ENCODE data around the gene MORN4. TPM values are rescaled to one million over a fixed set of nuclear protein-coding genes. Genes with fewer than 3 reads are reported as not detected.
A peak's percentile ranks its signal among the peaks of the same experiment; 100 is the strongest.

MORN4 gene
- total RNA-seq, 6 experiments from 2014 or later, result 0.69 to 3.9 (median 1.6) TPM

DNA sequence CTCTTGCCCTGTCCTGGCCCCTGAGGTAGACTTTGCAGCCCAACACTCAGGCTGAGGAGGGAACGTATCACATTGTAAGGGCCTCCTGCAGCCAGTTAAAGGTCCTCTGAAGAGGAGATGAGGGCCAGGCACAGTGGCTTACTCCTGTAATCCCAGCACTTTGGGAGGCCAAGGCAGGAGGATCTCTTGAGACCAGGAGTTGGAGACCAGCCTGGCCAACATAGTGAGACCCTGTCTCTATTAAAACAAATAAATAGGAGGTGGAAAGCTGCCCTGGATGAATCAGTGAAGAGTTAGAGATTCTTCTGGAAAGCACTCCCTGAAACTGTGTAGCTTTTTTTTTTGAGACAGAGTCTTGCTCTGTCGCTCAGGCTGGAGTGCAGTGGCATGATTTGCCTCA, 46.1 kb downstream of the MORN4 start:
- TF ChIP-seq POLR2A (IDR thresholded peaks at IDR 0.05), result no peak
- TF ChIP-seq, protein P1, sequence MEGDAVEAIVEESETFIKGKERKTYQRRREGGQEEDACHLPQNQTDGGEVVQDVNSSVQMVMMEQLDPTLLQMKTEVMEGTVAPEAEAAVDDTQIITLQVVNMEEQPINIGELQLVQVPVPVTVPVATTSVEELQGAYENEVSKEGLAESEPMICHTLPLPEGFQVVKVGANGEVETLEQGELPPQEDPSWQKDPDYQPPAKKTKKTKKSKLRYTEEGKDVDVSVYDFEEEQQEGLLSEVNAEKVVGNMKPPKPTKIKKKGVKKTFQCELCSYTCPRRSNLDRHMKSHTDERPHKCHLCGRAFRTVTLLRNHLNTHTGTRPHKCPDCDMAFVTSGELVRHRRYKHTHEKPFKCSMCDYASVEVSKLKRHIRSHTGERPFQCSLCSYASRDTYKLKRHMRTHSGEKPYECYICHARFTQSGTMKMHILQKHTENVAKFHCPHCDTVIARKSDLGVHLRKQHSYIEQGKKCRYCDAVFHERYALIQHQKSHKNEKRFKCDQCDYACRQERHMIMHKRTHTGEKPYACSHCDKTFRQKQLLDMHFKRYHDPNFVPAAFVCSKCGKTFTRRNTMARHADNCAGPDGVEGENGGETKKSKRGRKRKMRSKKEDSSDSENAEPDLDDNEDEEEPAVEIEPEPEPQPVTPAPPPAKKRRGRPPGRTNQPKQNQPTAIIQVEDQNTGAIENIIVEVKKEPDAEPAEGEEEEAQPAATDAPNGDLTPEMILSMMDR (IDR thresholded peaks at IDR 0.05), result no peak
- Histone ChIP-seq H3K36me3 (peaks cover 0 to 11% (median 0%) of the 10 kb centered on the region in 4 donors), H3K27ac (peak overlapping the region in 2 of 3 donors; percentile 51 to 96), H3K27me3 (no peaks in the 10 kb centered on the region), H3K4me3 (peak overlapping the region in 1 of 3 donors; percentile 64), H3K4me1 (peaks cover 0 to 31% (median 7%) of the 10 kb centered on the region in 4 donors), H3K9me3 (no peaks in the 10 kb centered on the region)
- intact Hi-C loops (cut with DNase I), result no loop called here
- ATAC-seq, result no peak
- WGBS (ENCODE audit: insufficient coverage, low coverage, low lambda C conversion rate, missing lambda C conversion rate), result 80% methylated on average over 1 of the region's 2 CpGs
- no peak for DNase-seq

DNA sequence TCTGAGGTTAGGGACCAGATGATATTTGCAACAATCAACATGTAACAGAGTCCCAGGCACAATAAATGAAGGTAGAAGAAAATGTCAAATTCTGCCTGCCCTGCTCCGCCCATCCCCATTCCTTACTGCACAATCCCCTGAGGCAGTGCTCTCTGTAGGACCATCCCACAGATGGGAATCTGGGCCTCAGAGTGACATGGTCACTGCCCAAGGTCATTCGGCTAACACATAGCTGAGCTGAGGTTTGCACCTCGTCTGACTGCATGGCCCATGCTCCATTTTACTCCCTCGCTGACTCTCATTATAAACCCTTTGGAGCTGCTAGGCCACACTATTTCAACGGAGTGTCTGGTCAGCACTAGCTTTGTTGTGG, 47.9 kb downstream of the MORN4 start:
- peak in 1 of 4 donors; percentile 9 for ATAC-seq
- intact Hi-C loops (cut with DNase I), result no loop called here
- Histone ChIP-seq H3K9me3 (no peaks in the 10 kb centered on the region), H3K36me3 (peaks cover 0 to 7% (median 0%) of the 10 kb centered on the region in 4 donors), H3K4me3 (peak overlapping the region in 2 of 3 donors; percentile 37 to 64), H3K27me3 (no peaks in the 10 kb centered on the region), H3K27ac (peak overlapping the region; percentile 73 to 96 (median 95)), H3K4me1 (peaks cover 0 to 31% (median 7%) of the 10 kb centered on the region in 4 donors)
- peak in 1 of 3 donors; percentile 28 for DNase-seq
- TF ChIP-seq POLR2A (IDR thresholded peaks at IDR 0.05), result no peak
- 63% methylated on average over 4 of the region's 5 CpGs for WGBS (ENCODE audit: insufficient coverage, low coverage, low lambda C conversion rate, missing lambda C conversion rate)

GRCh38 chr10:97584798-97585438, 48.4 kb downstream of the MORN4 start:
- intact Hi-C loops (cut with DNase I), result no loop called here
- peaks cover 0 to 31% (median 7%) of the 10 kb centered on the region in 4 donors for H3K4me1 ChIP-seq
- no peaks in the 10 kb centered on the region for H3K9me3 ChIP-seq
- H3K36me3 ChIP-seq, result peaks cover 0 to 2% (median 0%) of the 10 kb centered on the region in 4 donors
- 23% methylated on average over 4 of the region's 5 CpGs for WGBS (ENCODE audit: insufficient coverage, low coverage, low lambda C conversion rate, missing lambda C conversion rate)
- peak; percentile 40 to 63 (median 56) for ATAC-seq
- TF ChIP-seq, protein P1 (IDR thresholded peaks at IDR 0.05), result no peak
- TF ChIP-seq POLR2A (IDR thresholded peaks at IDR 0.05), result no peak
- peak overlapping the region in 2 of 3 donors; percentile 37 to 64 for H3K4me3 ChIP-seq
- peak; percentile 46 to 86 (median 85) for DNase-seq
- H3K27me3 ChIP-seq, result no peaks in the 10 kb centered on the region
- peak overlapping the region; percentile 73 to 96 (median 95) for H3K27ac ChIP-seq

- H3K4me3 ChIP-seq, result peak within 1 kb of the TSS in 2 of 3 donors; percentile 37 to 64
- intact Hi-C loops (cut with DNase I), result no loop called here
- 50% methylated on average over 1 of the region's 5 CpGs for WGBS (ENCODE audit: insufficient coverage, low coverage, low lambda C conversion rate, missing lambda C conversion rate)
- ATAC-seq (peak; percentile 82 to 93 (median 92)), DNase-seq (peak; percentile 93 to 99 (median 98))
- no peaks in the 10 kb centered on the region for H3K27me3 ChIP-seq
- no peaks in the 10 kb centered on the region for H3K36me3 ChIP-seq
- TF ChIP-seq, protein P1 (IDR thresholded peaks at IDR 0.05), result peak in 1 of 4 donors; percentile 4
- TF ChIP-seq POLR2A (IDR thresholded peaks at IDR 0.05), result peak; percentile 72
- peaks cover 0 to 30% (median 6%) of the 10 kb centered on the region in 4 donors for H3K4me1 ChIP-seq
- no peaks in the 10 kb centered on the region for H3K9me3 ChIP-seq
- H3K27ac ChIP-seq, result peak within 1 kb of the TSS; percentile 73 to 96 (median 95)
These were observed 49.1 kb downstream of the MORN4 start, which contains the start of gene HOGA1 for GRCh38 chr10:97584060-97584797. Gene HOGA1, plus strand, starts transcription at chr10:97584389. Its CDS starts 315 bp downstream, at chr10:97584704.
